CD4-positive, CD25-positive, alpha-beta regulatory T cell (primary cell): ENCODE data around the gene IFITM10. TPM values are rescaled to one million over a fixed set of nuclear protein-coding genes. Genes with fewer than 3 reads are reported as not detected.

Experiments used
- ATAC-seq, 2 donors: fragments of 150-1000 bp; cut with Tn5 transposase; one replicate each; pipeline ENCODE4 v1.10.0; 2021; ENCODE audit warnings: low read depth in 2 of 2, moderate number of reproducible peaks in 2 of 2, moderate library complexity in 1 of 2
- DNase-seq, 3 donors: peaks; one replicate each; pipeline versions ENCODE4 v3.0.0 to v3.0.0-alpha.2; 2012 to 2022; ENCODE audit warnings: mixed read lengths in 1 of 3
- H3K27ac ChIP-seq: one replicate; pipeline ENCODE4 v1.7.0; 2013; ENCODE audit warnings: mild to moderate bottlenecking, low read length; ENCODE audit not compliant: insufficient read depth, poor library complexity, severe bottlenecking
- H3K27me3 ChIP-seq: one replicate; pipeline ENCODE4 v1.7.0; 2013; ENCODE audit warnings: low read length; ENCODE audit not compliant: control insufficient read depth, insufficient read depth
- H3K36me3 ChIP-seq: one replicate; pipeline ENCODE4 v1.7.0; 2013; ENCODE audit warnings: mild to moderate bottlenecking, low read length, moderate library complexity; ENCODE audit not compliant: control insufficient read depth, insufficient read depth
- H3K4me1 ChIP-seq: 2 replicates; pipeline ENCODE4 v1.7.0; 2013; ENCODE audit warnings: mild to moderate bottlenecking, low read length; ENCODE audit not compliant: insufficient read depth, control insufficient read depth, poor library complexity, severe bottlenecking
- H3K4me3 ChIP-seq: one replicate; pipeline ENCODE4 v1.7.0; 2013; ENCODE audit warnings: low read depth, mild to moderate bottlenecking, low read length, moderate library complexity
- H3K9me3 ChIP-seq, 2 experiments: 1 replicate in 1 of 2; 2 replicates in 1 of 2; pipeline ENCODE4 v1.7.0; 2013; ENCODE audit warnings: low read length in 2 of 2, mild to moderate bottlenecking in 1 of 2, moderate library complexity in 1 of 2; ENCODE audit not compliant: control insufficient read depth in 2 of 2
- H3K27ac Mint-ChIP-seq, 3 donors: one replicate each; pipeline ENCODE4 v1.8.0; 2020 to 2022; ENCODE audit warnings: mild to moderate bottlenecking in 3 of 3, mixed read lengths in 3 of 3, moderate library complexity in 2 of 3
- H3K27me3 Mint-ChIP-seq: one replicate; pipeline ENCODE4 v1.8.0; 2022; ENCODE audit warnings: mild to moderate bottlenecking, mixed read lengths
- H3K36me3 Mint-ChIP-seq: one replicate; pipeline ENCODE4 v1.8.0; 2020; ENCODE audit warnings: mixed read lengths
- H3K4me1 Mint-ChIP-seq, 4 donors: one replicate each; pipeline ENCODE4 v1.8.0; 2020 to 2022; ENCODE audit warnings: mixed read lengths in 4 of 4, mild to moderate bottlenecking in 1 of 4
- H3K4me3 Mint-ChIP-seq, 4 donors: one replicate each; pipeline ENCODE4 v1.8.0; 2020 to 2022; ENCODE audit warnings: mild to moderate bottlenecking in 4 of 4, mixed read lengths in 4 of 4, moderate library complexity in 3 of 4
- H3K9me3 Mint-ChIP-seq, 7 donors: one replicate each; pipeline ENCODE4 v1.8.0; 2020 to 2022; ENCODE audit warnings: mixed read lengths in 7 of 7, mild to moderate bottlenecking in 3 of 7, moderate library complexity in 2 of 7
- polyA plus RNA-seq, 4 donors: library from polyadenylated mRNA; unstranded; fragments of 300-500 nt; fragmentation: Illumina TruSeq; gene quantifications; one replicate each; pipeline ENCODE4 v1.2.3, GENCODE V29; 2021
- total RNA-seq: library from RNA; stranded (reverse); gene quantifications from one replicate; pipeline ENCODE4 v1.2.3, GENCODE V29; 2022

Gene IFITM10
- total and polyA plus RNA-seq, 5 donors from 2014 or later: 2.4 TPM; not detected in 4

DNA sequence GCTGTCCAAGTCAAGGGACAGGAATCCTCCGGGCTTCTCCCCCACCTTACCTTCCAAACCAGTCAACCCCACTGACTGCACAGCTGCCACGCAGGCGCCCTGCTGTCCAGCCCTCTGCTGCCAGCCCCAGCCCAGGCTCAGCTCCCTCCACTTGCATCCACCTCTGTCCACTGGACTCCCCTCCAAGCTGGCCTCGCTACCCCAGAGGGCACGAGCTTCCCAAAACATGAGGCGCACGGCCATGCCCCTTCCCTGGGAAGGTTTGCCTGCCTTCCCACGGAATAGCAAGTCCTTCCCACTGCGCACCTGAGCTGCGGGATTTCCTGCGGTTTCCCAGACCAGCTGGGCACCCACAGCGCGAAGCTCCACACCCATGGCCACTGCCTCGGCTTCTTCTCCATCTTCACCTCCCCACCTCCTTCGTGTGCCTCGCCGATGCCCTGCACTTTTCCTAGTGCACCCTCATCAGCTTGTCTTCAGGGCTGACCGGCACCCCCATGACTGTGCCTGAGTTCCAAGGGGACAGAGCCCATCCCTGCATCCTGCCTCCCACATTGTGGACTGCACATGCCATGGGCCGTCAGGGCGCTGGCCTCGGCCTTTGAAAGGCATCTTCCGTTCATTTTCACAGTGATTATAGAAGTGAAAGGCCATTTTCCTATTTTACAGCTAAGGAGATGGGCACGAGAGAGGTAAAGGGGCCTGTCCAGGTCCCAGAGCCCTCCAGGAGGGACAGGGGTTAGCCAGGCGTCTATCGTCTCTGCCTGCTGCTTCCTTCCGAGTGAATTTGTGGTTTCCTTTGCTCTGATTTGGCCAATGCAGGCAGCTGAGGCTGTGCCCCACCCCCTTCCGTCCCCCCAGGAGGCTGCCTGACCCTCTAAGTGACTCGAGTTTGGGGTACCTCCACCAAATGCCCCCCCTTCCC is 16.4 kb downstream of the IFITM10 start:
- H3K27me3 Mint-ChIP-seq: peaks cover 2% of the 10 kb centered on the region
- DNase-seq: no peak
- H3K4me1 Mint-ChIP-seq: peaks cover 1 to 19% (median 6%) of the 10 kb centered on the region in 4 donors
- Histone ChIP-seq H3K9me3 (peaks cover 14 to 17% of the 10 kb centered on the region in 2 experiments), H3K27ac (no peak overlapping the region), H3K36me3 (no peaks in the 10 kb centered on the region), H3K4me1 (peaks cover 9% of the 10 kb centered on the region), H3K27me3 (peaks cover 3% of the 10 kb centered on the region), H3K4me3 (no peak overlapping the region)
- H3K9me3 Mint-ChIP-seq: peaks cover 1 to 22% (median 6%) of the 10 kb centered on the region in 7 donors
- no peak for ATAC-seq
- peaks cover 4% of the 10 kb centered on the region for H3K36me3 Mint-ChIP-seq
- no peak overlapping the region for H3K4me3 Mint-ChIP-seq
- H3K27ac Mint-ChIP-seq: peak overlapping the region in 1 of 3 donors; percentile 59

DNA sequence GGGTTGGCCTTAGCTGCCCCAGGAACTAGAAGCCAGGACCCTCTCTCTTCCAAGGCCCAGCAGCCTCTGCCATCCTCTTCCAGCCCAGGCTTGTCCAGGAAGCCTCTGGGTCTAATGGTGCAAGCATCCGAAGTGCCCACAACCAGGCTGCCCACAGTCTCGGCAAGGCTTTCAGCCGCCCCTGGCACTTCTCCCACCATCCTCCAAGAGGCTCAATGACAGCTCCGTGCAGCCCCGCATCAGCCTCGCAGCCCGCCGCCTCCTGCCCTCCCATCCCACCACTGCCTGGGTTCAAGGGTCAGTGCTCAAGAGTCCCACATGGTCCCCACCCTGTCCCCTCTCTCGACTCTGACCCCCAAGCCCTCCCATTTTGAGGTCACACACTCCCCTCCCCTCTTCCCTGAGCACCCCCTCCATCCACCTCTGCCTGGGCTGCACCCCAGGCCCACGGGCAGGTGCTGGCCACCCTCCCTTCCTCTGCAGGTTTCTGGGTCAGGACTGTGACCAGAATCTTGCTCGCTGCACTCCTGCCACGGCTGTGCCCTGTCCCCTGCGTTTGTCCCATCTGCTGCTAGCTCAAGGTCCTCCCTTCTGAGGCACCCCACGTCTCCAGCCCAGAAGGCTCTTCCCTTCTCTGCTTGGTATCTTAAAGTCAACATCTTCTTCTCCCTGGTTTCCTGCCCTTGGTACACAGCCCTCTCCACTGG is 17.2 kb downstream of the IFITM10 start:
- Mint-ChIP-seq H3K27me3 (peaks cover 10% of the 10 kb centered on the region), H3K36me3 (peaks cover 4% of the 10 kb centered on the region), H3K4me3 (no peak overlapping the region), H3K9me3 (peaks cover 1 to 22% (median 6%) of the 10 kb centered on the region in 7 donors), H3K27ac (peak overlapping the region in 1 of 3 donors; percentile 44), H3K4me1 (peaks cover 4 to 26% (median 7%) of the 10 kb centered on the region in 4 donors)
- H3K27me3 ChIP-seq: peaks cover 7% of the 10 kb centered on the region
- no peak overlapping the region for H3K4me3 ChIP-seq
- H3K9me3 ChIP-seq: peaks cover 14 to 17% of the 10 kb centered on the region in 2 experiments
- no peaks in the 10 kb centered on the region for H3K36me3 ChIP-seq
- ATAC-seq: no peak
- DNase-seq: no peak
- peaks cover 9% of the 10 kb centered on the region for H3K4me1 ChIP-seq
- H3K27ac ChIP-seq: no peak overlapping the region

DNA sequence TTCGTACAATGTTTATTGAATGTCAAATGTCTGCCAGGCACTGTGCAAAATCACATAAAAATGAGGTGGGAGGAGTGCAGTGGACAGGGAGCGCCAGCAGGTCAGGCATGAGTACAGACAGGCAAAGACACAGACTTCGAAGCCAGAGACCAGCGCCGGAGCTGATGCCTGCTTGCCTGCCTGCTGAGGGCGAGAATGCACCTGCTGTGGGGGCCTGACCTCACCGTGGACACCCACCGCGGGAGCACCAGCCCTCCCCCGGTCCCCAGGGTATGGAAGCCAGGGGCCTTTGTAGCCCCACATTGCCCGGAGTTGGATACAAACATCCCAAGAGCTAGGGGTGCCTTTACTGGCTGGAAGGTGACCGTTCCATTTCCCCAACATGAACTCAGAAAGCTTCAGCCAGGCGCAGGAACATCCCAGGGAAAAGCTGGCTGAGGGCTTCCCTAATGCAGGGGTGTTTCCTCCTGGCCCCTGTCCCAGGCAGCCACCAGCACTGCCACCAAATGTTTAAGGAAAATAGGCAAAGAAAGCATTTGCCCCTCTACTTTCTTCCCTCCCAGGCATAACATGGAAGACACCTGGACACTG is 17.9 kb downstream of the IFITM10 start:
- DNase-seq (no peak), ATAC-seq (no peak)
- Histone ChIP-seq H3K27ac (no peak overlapping the region), H3K27me3 (peaks cover 11% of the 10 kb centered on the region), H3K9me3 (peaks cover 13 to 16% of the 10 kb centered on the region in 2 experiments), H3K4me3 (no peak overlapping the region), H3K4me1 (peaks cover 9% of the 10 kb centered on the region), H3K36me3 (no peaks in the 10 kb centered on the region)
- peaks cover 4% of the 10 kb centered on the region for H3K36me3 Mint-ChIP-seq
- no peak overlapping the region for H3K27ac Mint-ChIP-seq
- no peak overlapping the region for H3K4me3 Mint-ChIP-seq
- H3K9me3 Mint-ChIP-seq: peaks cover 1 to 20% (median 5%) of the 10 kb centered on the region in 7 donors
- H3K27me3 Mint-ChIP-seq: peaks cover 17% of the 10 kb centered on the region
- peaks cover 4 to 27% (median 7%) of the 10 kb centered on the region in 4 donors for H3K4me1 Mint-ChIP-seq

DNA sequence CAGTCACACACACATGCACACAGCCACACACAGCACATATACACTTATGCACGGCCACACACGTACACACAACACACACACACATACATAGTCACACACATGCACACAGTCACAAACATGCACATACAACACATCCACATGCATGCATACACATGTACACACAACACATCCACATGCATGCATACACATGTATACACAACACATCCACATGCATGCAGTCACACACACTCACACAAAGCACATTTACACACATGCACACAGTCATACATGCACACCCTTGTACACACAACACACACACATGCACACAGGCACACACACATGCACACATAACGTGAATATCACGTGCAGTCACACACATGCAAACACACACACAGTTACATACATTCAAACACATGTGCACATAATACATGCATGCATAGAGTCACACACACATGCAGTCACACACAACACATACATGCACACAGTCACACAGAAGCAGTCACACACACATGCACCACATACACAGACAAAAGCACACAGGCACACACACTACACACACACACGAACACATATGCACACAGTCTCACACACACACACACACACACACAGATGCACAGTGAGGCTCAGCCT is 18.8 kb downstream of the IFITM10 start:
- no peak for ATAC-seq
- Histone ChIP-seq H3K9me3 (peaks cover 5 to 8% of the 10 kb centered on the region in 2 experiments), H3K4me3 (no peak overlapping the region), H3K27ac (no peak overlapping the region), H3K4me1 (peaks cover 9% of the 10 kb centered on the region), H3K27me3 (peaks cover 11% of the 10 kb centered on the region), H3K36me3 (no peaks in the 10 kb centered on the region)
- H3K4me1 Mint-ChIP-seq: peaks cover 4 to 27% (median 7%) of the 10 kb centered on the region in 4 donors
- peaks cover 22% of the 10 kb centered on the region for H3K27me3 Mint-ChIP-seq
- peak overlapping the region in 1 of 3 donors; percentile 79 for H3K27ac Mint-ChIP-seq
- peaks cover 4% of the 10 kb centered on the region for H3K36me3 Mint-ChIP-seq
- no peak for DNase-seq
- no peak overlapping the region for H3K4me3 Mint-ChIP-seq
- peaks cover under 1 to 12% (median 5%) of the 10 kb centered on the region in 7 donors for H3K9me3 Mint-ChIP-seq

DNA sequence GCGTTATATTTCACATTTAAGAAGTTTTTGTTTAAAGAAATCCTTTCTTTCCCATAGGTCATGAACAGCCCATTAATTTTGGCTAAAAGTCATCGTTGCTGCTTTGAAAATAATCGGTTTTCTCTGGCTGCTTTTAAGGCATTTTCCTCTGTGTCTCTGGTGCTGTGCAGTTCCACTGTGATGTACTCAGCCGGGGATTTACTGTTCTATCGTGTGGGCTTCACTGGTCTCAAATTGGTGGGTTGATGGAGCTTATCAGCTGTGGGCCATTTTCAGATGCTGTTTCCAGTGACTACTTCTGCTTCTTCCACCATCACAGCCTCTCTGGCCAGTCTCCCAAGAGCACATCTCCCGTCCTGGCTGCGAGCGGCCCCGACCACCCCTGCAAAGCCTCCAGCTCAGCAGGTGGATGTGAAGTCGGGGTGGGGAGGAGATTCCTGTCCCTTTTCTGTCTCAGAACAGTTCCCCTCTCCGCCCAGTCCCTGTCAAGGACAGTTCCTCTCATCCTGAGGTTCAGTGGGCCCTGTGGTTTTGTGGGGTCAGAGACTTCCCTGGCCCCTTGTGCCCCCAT is 20.3 kb downstream of the IFITM10 start:
- Mint-ChIP-seq H3K36me3 (no peaks in the 10 kb centered on the region), H3K4me1 (peaks cover 0 to 27% (median 7%) of the 10 kb centered on the region in 4 donors), H3K4me3 (no peak overlapping the region), H3K9me3 (no peaks in the 10 kb centered on the region), H3K27me3 (peaks cover 22% of the 10 kb centered on the region), H3K27ac (no peak overlapping the region)
- Histone ChIP-seq H3K27me3 (peaks cover 11% of the 10 kb centered on the region), H3K9me3 (no peaks in the 10 kb centered on the region), H3K36me3 (no peaks in the 10 kb centered on the region), H3K27ac (no peak overlapping the region), H3K4me3 (no peak overlapping the region), H3K4me1 (peaks cover 9% of the 10 kb centered on the region)
- DNase-seq (no peak), ATAC-seq (no peak)

DNA sequence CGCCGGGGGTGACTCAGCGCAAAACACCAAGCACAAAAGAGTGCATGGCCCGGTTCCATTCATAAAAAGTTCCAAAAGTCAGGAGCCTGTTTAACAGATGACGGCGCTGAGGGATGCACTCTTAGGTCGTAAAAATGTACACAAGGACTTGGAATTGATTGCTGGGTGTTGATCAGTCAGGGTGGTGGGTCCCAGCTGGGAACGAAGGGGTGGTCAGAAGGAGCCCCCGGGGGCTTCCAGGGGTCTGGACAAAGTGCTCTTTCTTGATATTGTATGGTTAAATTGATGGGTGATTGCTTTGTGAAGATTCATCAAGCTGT is 20.7 kb downstream of the IFITM10 start:
- peaks cover 9% of the 10 kb centered on the region for H3K4me1 ChIP-seq
- Mint-ChIP-seq H3K36me3 (no peaks in the 10 kb centered on the region), H3K4me1 (peaks cover 0 to 27% (median 7%) of the 10 kb centered on the region in 4 donors), H3K27me3 (peaks cover 24% of the 10 kb centered on the region), H3K27ac (no peak overlapping the region), H3K4me3 (no peak overlapping the region), H3K9me3 (no peaks in the 10 kb centered on the region)
- no peaks in the 10 kb centered on the region for H3K9me3 ChIP-seq
- ATAC-seq: no peak
- H3K4me3 ChIP-seq: no peak overlapping the region
- H3K27ac ChIP-seq: no peak overlapping the region
- H3K27me3 ChIP-seq: peaks cover 11% of the 10 kb centered on the region
- H3K36me3 ChIP-seq: no peaks in the 10 kb centered on the region
- DNase-seq: no peak
